GM19238 (cell line): ENCODE measurements around the gene SCAMP5.

Experiments used
- DNase-seq: peaks from one replicate; pipeline ENCODE4 v3.0.0; 2011; ENCODE audit warnings: low spot score; ENCODE audit not compliant: insufficient read length

SCAMP5 gene

GRCh38 chr15:75045332-75046015, 50.1 kb downstream of the SCAMP5 start:
- no peak for DNase-seq

DNA sequence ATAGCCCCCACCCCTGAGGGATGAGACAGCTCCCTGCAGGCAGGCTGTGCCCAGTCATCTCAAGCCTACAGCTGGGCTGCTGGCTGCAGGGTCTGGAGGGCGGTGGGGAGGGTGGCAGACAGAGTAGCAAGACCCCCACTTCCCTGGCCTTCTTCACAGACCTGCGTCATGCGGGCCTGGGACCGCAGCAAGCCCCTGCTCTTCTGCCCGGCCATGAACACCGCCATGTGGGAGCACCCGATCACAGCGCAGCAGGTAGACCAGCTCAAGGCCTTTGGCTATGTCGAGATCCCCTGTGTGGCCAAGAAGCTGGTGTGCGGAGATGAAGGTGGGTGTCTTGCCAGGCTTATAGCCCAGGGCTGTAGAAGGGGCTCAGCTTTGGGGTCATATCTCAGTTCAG, 53.0 kb downstream of the SCAMP5 start:
- DNase-seq = no peak

DNA sequence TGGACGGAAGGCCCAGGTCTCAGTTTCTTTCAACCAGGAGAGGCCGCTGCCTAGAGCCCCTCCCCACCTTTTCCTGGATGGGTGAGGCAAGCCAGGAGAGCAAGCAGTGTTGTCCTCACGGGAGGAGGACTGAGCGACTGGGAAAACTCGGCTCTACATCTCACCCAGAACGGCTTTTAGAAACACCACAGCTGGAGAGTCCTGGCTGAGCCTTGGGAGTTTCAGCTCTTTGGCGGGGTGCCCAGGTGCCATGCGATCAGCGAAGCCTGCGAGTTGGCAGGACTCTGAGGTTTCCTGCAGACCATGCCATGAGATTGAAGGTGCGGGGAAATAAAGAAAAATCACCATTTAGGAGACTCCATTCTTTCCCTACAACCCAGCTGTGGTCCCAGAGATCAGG, 54.0 kb downstream of the SCAMP5 start:
- DNase-seq = no peak

- no peak for DNase-seq
Measured at GRCh38 chr15:75050283-75050682, 54.9 kb downstream of the SCAMP5 start.

DNA sequence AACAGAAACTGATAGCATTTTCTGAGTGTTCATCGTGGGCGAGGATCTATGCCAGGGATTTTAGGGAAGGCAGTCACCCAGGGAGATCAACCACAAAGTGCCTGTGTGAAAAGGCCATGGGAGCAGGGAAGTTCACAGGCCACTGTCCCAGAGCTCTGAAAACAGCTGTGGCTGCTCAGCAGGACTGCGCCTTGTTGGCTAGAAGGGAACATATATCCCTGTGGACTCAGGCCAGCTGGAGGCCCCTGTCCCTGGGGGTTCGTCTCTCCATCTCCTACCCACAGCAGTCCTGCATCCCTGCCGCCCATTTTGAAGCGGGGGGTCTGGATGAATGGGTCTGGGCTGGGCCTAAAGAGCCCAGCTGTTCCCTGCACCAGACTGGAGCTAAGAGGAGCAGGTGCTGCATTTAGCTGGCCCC, 55.8 kb downstream of the SCAMP5 start:
- DNase-seq = no peak

DNA sequence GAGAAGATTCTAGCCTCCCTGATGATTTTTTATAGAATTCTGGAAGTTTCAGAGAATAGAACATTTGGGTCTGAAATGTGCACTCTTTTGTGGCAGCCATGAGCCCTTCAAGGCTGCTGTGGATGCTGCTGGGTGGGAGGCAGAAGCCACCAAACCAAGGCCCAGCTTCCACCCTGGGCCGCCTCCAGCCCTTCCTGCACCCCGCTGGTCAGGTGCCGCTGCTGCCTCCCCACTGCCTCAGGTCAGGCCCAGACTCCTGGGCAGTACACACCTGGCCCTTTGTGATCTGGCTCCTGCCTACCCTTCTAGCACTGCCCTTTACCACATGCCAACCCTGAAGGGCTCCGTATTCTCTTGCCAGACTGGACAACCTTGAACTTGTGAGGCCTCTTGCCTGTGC, 56.3 kb downstream of the SCAMP5 start:
- no peak for DNase-seq

DNA sequence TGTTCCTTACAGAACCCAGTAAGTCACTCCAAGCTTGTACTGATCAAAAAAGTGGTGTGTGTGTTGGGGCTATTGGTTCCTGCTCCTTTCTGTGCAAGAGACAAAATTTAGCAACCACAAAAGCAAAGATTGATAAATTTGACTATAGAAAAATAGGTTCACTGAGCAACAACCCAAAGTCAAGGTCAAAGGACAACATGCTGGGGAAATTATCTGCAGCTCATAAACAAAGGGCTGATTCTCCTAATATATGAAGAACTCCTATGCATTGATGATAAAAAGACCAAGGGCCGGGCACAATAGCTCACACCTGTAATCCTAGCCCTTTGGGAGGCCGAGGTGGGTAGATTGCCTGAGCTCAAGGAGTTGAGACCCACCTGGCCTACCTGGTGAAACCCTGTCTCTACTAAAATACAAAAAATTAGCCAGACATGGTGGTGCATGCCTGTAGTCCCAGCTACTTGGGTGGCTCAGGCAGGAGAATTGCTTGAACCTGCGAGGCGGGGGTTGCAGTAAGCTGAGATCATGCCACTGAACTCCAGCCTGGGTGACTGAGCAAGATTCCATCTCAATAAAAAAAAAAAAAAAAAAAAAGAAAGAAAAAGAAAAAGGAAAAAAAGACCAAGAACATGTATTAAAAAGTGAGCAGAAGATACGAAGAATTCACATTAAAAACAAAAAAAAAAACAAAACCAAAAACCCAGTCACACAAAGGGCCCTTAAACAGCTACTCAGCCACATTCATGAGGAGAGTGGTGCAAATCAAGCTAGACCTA, 57.8 kb downstream of the SCAMP5 start:
- no peak for DNase-seq

- DNase-seq = no peak
Measured at GRCh38 chr15:75053748-75054125, 58.4 kb downstream of the SCAMP5 start.

- DNase-seq = no peak
Measured at GRCh38 chr15:75054172-75054897, 59.0 kb downstream of the SCAMP5 start.

- no peak for DNase-seq
Measured at GRCh38 chr15:75056036-75056435, 60.7 kb downstream of the SCAMP5 start.

GRCh38 chr15:75058127-75058905, 63.0 kb downstream of the SCAMP5 start:
- no peak for DNase-seq

DNA sequence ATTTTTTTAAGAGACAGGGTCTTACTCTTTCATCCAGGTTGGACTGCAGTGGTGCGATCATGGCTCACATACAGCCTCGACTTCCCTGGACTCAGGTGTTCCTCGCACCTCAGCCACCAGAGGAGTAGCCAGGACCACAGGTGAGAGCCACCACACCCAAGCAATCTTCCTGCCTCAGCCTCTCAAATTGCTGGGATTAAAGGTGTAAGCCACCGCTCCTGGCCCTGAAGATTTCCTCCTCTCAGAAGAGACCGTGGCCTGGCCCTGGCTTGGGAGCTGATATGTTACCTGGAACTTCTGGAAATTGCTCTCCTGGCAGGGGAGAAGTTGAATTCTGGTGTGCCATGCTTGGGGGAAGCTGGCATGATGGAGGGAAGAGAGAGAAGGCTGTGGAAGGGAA, 64.2 kb downstream of the SCAMP5 start:
- DNase-seq = no peak

DNA sequence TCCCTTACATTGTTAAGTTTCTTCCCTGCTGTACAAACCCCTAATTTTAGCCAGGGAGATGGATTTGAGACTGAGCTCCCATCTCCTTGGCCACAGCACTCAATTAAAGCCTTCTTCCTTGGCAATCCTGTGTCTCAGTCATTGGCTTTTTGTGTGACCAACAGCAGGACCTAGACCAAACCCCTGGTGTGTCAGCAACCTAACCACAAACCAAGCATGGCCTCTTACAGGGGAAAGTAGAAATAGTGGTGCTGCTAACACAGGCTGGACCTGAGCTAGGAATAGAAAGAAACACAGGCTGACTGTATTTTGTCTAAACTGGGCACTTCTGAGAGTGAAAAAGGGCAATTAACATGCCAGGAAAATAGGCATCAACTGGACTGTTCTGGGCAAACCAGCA, 65.9 kb downstream of the SCAMP5 start:
- no peak for DNase-seq

DNA sequence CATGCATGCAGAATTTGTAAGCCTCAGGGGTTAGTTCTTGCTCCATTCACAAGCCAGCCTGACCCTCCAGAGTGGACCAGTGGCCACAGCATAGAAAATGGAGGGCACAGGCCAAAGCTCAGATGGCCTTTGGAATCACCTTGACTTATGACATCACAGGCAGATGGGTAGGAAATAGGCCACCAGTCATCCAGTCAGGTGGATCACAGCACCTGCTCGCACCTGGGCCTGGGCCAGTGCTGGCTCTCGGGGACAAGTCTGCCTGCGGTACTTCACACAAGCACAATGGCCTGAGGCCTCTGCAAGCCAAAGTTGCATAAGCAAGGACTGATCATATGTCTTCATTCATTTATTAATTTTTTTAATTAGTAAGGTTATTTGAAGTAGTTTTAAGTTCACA, 67.3 kb downstream of the SCAMP5 start:
- DNase-seq = no peak

- no peak for DNase-seq
Measured at GRCh38 chr15:75063338-75063737, 68.0 kb downstream of the SCAMP5 start.

- DNase-seq = no peak
Measured at GRCh38 chr15:75063889-75064288, 68.5 kb downstream of the SCAMP5 start.

GRCh38 chr15:75064846-75065245, 69.5 kb downstream of the SCAMP5 start:
- no peak for DNase-seq

DNA sequence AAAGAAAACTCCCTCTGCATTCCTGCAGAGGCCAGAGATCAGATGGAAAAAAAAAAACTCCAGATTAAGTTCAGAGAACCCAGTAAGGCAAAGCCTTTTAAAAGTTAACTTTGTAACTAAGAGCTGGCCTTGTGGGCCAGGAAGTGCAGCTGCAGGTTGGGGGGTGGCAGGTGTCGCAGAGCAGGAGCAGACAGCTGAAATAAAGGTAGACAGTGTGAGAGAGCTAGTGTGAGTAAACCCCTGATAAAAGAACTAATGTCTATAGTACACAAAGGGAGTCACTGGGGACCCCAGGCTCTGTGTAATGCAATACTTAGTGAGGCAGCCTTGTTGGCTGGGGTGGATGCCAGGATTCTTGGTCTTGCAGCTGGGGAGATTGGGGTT, 70.1 kb downstream of the SCAMP5 start:
- DNase-seq = no peak

DNA sequence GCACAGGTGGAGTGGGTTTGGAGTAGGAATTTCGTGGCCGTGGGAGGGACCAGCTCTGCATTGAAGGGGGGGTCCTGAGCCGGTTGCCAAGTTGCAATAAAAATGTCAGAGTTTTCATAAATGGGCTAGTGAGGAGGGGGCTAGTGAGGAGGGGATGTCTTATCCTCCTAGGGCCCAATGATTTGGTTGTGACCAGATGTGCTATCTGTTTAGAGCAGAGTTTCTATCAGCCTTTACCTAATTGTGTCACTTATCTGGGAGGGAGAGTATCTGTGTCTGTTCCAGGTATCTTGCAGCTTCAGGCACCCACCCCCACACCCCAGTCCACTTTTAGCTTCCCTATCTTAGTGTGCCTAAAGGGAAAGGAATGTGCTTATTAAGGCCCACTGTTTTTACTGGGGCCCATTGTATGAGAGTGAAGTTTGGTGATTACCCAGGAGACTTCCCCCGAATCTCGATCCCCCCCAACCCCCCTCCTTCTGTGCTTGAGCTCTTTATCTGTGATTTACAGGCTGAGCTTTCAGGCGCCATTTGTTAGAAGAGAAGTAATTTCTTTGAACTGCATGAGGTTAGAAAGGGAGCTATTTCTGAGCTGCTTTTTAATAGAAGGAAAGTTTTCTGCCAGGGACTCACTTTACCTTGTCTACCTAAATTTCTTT, 70.6 kb downstream of the SCAMP5 start:
- DNase-seq = no peak

GRCh38 chr15:75067123-75067830, 71.9 kb downstream of the SCAMP5 start:
- no peak for DNase-seq

DNA sequence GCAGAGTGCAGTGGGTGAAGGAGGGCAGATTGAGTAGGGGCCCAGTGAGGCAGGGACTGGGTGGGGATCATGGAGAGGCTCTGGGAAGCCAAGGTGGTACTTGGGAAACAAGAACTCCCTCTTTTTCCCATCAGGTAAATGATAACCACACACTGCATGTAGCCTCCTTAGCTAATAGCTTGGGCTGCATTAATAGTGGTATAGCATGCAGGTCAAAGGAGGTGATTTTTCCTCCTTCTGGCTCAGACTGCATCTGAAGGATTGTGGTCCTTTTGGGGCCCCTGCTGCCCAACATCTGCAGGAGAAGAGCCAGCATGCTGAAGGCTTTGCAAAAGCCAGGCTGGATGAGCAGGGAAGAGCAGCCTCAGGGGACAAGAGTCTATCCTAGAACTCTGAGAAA, 73.4 kb downstream of the SCAMP5 start:
- no peak for DNase-seq
